GM19438 (cell line): ENCODE measurements around the gene PPP6R3.

Experiments used
- ATAC-seq: cut with Tn5 transposase; IDR thresholded peaks from one replicate; pipeline ENCODE4 v1.9.1; 2021; ENCODE audit warnings: low read depth; ENCODE audit not compliant: unreplicated experiment

Gene PPP6R3

DNA sequence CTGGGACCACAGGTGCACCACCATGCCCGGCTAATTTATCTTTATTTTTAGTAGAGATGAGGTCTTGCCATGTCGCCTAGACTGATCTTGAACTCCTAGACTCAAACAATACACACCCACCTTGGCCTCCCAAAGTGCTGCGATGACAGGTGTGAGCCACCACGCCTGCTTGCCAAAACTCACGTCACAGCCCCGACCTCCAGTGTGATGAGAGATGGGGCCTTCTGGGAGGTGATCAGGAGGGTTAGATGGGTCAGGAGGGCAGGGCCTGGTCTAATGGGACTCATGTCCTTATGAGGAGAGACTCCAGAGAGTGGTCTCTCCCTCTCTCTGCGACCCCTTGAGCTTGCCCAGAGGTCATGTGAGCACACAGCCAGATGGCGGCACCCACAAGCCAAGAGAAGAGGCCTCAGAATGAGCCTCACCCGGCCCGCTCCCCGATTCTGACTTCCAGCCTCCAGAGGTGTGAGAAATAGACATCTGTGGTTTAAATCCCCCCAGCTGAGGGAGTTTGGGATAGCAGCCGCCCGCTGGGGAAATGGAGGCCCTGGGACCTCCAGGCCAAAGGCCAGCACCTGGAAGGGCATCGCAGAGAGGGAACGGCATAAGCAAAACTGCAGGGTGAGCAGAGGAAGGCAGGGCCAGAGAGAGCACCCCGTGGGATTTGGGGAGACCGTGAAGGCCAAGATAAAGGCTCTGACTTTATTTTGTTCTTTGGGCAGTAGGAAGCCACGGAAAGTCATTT is 199.7 kb downstream of the PPP6R3 start:
- ATAC-seq: no peak

DNA sequence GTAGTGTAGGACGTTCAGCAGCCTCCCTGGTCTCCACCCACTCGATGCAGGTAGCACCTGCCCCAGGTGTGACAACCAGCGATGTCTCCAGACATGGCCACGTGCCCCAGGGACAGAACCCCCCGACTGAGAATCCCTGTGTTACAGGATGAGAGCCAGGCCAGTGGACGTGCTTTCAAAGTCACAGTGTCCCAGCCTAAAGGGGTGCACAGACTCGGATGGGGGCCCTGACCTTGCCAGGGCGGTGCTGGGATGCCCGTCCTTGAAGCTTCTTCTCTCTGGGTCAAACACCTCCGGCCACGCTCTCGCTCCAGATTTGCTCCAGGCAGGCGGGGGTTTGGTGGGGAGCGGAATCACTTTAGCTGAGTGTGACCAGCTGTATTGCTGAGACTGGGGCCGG is 200.5 kb downstream of the PPP6R3 start:
- no peak for ATAC-seq

DNA sequence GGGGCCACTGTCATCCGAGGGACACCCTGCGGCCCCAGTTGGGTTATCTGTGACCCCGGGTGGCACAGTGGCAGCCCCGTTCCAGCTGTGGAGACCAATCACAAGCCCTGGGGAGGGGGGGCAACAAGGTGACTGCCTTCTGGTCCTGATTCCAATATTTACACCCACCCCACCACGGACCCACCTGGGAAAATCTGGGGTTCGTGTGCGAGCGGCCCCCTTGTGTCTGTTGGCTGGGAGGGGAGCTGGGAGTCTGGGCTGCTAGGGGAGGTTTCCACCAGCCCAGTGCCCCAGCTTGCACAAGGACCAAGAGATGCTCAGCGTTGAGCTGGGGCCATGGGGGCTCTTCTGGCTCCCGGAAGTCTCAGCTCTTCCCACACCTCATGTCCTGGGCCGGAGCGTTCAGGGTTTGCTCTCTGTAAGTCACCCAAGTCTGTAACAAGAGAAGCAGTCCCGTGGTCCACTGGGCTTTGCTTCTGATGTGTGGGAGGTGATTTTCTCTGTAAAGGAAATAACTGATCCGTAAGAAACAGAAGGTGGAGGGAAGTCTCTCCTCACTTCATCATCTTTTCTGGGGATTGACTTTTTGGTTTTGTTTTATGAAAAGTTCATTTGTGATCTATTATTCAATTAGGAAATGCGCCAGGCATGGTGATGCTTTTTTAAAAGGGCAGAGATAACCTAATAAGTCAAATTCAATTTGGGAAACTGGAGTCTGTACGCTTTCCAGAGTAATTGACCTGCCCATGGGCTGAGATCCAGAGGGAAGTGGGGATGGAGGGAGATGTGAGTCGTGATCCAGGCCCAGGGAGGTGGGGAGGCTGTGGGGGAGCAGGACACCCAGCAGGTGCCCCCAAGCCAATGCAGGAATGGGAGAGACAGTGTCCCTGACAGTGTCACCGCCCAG is 201.4 kb downstream of the PPP6R3 start:
- ATAC-seq: no peak

DNA sequence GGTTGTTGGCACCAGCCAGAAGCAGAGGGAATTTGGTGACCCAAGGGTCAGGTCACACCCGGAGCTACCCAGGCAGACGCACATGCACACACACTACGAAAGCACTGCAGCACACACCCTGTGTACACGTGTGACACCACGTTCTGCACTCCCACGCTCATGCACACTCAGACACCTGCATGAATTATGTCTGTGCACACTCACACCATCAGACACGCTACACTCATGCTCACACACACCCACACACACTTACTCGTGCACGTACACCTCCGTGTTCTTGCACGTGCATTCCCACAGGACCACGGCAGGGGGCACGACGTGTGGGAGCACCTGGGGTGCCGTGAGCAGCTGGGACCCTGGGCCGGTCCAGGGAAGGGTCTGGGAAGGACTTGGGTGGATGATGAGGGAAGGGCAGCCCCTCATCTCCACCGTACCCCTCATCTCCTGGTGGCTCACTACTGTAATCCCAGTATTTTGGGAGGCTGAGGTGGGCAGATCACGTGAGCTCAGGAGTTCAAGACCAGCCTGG is 203.0 kb downstream of the PPP6R3 start:
- ATAC-seq: no peak

DNA sequence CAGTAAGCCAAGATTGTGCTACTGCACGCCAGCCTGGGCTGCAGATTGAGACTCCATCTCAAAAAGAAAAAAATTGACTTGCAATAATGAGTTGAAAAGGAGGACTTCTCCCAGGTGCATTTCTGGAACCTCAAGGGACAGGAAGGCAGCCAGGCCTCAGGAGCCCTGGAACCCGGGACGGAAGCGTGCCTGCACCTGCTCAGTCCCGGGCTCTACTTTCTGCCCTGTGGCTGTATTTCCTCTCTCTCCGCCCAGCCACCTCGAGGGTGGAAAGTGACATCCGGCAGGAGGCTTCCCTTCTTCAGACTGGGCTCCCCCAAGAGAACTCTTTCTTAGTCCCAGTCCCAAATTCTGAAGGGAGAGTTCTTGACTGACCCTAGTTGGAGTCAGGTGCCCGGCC is 203.6 kb downstream of the PPP6R3 start:
- ATAC-seq: no peak

DNA sequence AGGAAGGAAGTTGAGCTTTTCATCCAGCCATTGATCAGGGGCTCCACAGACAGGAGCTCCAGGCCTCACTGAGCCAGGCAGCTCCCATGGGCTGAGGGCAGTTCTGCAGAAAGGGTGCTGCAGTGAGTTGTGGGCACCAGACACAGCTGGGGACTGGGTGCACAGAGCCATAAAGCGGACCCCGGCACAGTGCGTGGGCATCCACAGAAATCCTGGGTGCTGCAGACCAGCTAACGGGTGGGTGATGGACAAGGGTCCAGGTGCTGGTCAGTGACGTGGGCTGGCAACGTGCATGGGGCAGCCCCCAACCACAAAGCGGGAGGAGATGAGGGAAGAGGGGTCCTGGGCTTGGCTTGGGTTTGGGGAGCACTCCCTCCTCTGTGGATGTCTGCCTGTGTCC is 204.4 kb downstream of the PPP6R3 start:
- ATAC-seq: no peak
